ENCODE results near the gene UROC1. TPM values are rescaled to one million over a fixed set of nuclear protein-coding genes. Genes with fewer than 3 reads are reported as not detected.

UROC1 gene
- not detected in 2 replicates for total RNA-seq

GRCh38 chr3:126517291-126517951, at the start of gene UROC1:
UROC1 (minus strand) TSS chr3:126517773; CDS start chr3:126517719, 54 bp downstream.

GRCh38 chr3:126558336-126559071, 40.9 kb upstream of the UROC1 start, which contains the start of gene C3orf22:
C3orf22 (minus strand) TSS chr3:126558932; CDS start chr3:126553390, 5,542 bp downstream.

GRCh38 chr3:126523745-126524428, 6.3 kb upstream of the UROC1 start, which contains the start of gene CHST13:
CHST13 (plus strand) TSS chr3:126524155; CDS start chr3:126524333, 178 bp downstream.

GRCh38 chr3:126475413-126476114, 42.0 kb downstream of the UROC1 start, which contains the start of gene ZXDC:
ZXDC (minus strand) TSS chr3:126475891; CDS start chr3:126475865, 26 bp downstream.

Other genes starting within 250 kb of the UROC1 start
- gene KLF15, start 160.4 kb downstream of the UROC1 start, total RNA-seq, result 0.59 TPM in 1 of 2 replicates, not detected in the other
- not detected in 2 replicates for gene CFAP100, start 122.9 kb downstream of the UROC1 start, total RNA-seq
- 19.9 and 23.9 TPM in 2 replicates for gene ZXDC, start 41.9 kb downstream of the UROC1 start, total RNA-seq
- gene CHST13, start 6.4 kb upstream of the UROC1 start, total RNA-seq, result not detected in 2 replicates
- gene C3orf22, start 41.2 kb upstream of the UROC1 start, total RNA-seq, result not detected in 2 replicates
- 7.1 and 11.6 TPM in 2 replicates for gene TXNRD3, start 137.4 kb upstream of the UROC1 start, total RNA-seq
- 13.1 and 14.0 TPM in 2 replicates for gene CHCHD6, start 186.5 kb upstream of the UROC1 start, total RNA-seq

Measured in smooth muscle cell of the umbilical artery (primary cell).